Muscle layer of duodenum (tissue), 2 donors: Measurements from ENCODE around the gene APOO.
A peak's percentile ranks its signal among the peaks of the same experiment; 100 is the strongest.

Experiments used
- H3K27ac ChIP-seq: one replicate; pipeline ENCODE4 v1.7.0; 2013; ENCODE audit warnings: mild to moderate bottlenecking, low read length
- H3K27me3 ChIP-seq: one replicate; pipeline ENCODE4 v1.7.0; 2013; ENCODE audit warnings: low read depth, mild to moderate bottlenecking, control low read depth, low read length
- H3K36me3 ChIP-seq, 2 donors: one replicate each; pipeline ENCODE4 v1.7.0; 2013; ENCODE audit warnings: low read length in 2 of 2, control low read depth in 1 of 2, mild to moderate bottlenecking in 1 of 2; ENCODE audit not compliant: insufficient read depth in 2 of 2, control insufficient read depth in 1 of 2
- H3K4me1 ChIP-seq, 2 donors: one replicate each; pipeline ENCODE4 v1.7.0; 2013; ENCODE audit warnings: low read length in 2 of 2, mild to moderate bottlenecking in 2 of 2, control low read depth in 1 of 2, moderate library complexity in 1 of 2; ENCODE audit not compliant: insufficient read depth in 2 of 2, control insufficient read depth in 1 of 2
- H3K4me3 ChIP-seq, 2 donors: one replicate each; pipeline ENCODE4 v1.7.0; 2013; ENCODE audit warnings: low read length in 2 of 2, low read depth in 1 of 2, mild to moderate bottlenecking in 1 of 2
- H3K9me3 ChIP-seq, 2 donors: one replicate each; pipeline ENCODE4 v1.7.0; 2013; ENCODE audit warnings: low read length in 2 of 2, control low read depth in 1 of 2, mild to moderate bottlenecking in 1 of 2; ENCODE audit not compliant: control insufficient read depth in 1 of 2
- donor health status: healthy.

APOO gene

DNA sequence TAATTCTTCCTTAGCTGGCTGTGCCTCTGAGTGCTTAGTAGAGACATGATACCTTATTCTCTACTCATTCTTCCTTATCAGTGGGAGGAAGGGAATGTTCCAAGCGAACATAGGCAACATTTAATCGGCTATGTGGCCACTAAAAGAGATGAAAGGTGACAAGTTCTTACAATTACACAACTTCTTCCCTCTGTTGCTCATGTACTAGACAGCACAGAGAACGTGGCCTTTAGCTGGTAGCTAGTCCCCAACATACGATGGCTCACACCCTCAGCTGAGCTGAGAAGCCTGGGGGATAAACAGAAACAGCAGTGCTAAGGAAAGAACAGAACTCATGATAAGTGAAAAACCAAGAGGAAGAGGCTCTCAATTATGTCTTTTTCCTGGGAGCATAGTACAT lies 52.2 kb downstream of the APOO start:
- no peaks in the 10 kb centered on the region for H3K27me3 ChIP-seq
- no peaks in the 10 kb centered on the region for H3K4me1 ChIP-seq
- no peak overlapping the region for H3K27ac ChIP-seq
- H3K9me3 ChIP-seq = no peaks in the 10 kb centered on the region
- no peak overlapping the region for H3K4me3 ChIP-seq
- no peaks in the 10 kb centered on the region for H3K36me3 ChIP-seq

DNA sequence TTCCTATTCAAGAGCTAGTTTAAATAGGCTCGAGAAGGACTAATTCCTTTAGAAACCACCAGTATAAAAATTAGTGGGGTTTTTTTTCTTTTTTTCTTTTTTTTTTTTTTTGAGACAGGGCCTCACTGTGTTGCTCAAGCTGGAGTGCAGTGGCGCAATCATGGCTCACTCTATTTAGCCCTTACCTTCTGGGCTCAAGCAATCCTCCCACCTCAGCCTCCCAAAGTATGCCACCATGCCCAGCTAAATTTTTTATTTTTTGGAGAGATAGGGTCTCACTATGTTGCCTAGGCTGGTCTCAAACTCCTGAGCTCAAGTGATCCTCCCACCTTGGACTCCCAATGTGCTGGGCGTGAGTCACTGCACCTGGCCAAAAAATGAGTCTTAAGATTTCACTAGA lies 52.8 kb downstream of the APOO start:
- Histone ChIP-seq H3K27ac (no peak overlapping the region), H3K36me3 (no peaks in the 10 kb centered on the region), H3K27me3 (no peaks in the 10 kb centered on the region), H3K4me1 (no peaks in the 10 kb centered on the region), H3K9me3 (no peaks in the 10 kb centered on the region), H3K4me3 (no peak overlapping the region)

GRCh38 chrX:23854122-23854521 lies 53.6 kb downstream of the APOO start:
- Histone ChIP-seq H3K27me3 (no peaks in the 10 kb centered on the region), H3K27ac (no peak overlapping the region), H3K4me3 (no peak overlapping the region), H3K9me3 (no peaks in the 10 kb centered on the region), H3K36me3 (no peaks in the 10 kb centered on the region), H3K4me1 (no peaks in the 10 kb centered on the region)

DNA sequence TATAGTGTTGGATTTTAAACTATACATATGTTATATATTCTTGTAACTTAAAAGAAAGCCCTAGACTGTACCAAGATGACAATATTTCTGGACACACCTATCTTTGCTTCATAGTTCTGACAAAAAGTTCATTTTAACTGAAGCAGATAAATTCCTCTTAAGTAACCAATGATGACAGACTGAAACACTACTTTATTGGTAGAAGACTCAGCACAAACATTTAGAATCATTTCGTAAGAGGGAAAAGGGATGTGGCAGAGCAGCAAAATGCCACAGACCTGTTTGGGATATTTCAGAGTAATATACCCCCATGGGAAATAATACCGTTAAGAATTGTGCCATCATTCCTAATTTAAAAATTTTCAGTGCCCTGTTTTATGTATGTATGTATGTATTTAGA lies 56.2 kb downstream of the APOO start:
- no peaks in the 10 kb centered on the region for H3K27me3 ChIP-seq
- H3K4me3 ChIP-seq = no peak overlapping the region
- no peaks in the 10 kb centered on the region for H3K9me3 ChIP-seq
- H3K4me1 ChIP-seq = no peaks in the 10 kb centered on the region
- H3K27ac ChIP-seq = no peak overlapping the region
- H3K36me3 ChIP-seq = no peaks in the 10 kb centered on the region

GRCh38 chrX:23849241-23849640 lies 58.5 kb downstream of the APOO start:
- H3K4me3 ChIP-seq = no peak overlapping the region
- no peaks in the 10 kb centered on the region for H3K36me3 ChIP-seq
- H3K27ac ChIP-seq = no peak overlapping the region
- no peaks in the 10 kb centered on the region for H3K9me3 ChIP-seq
- no peaks in the 10 kb centered on the region for H3K27me3 ChIP-seq
- peaks cover 0 to under 1% of the 10 kb centered on the region in 2 donors for H3K4me1 ChIP-seq

GRCh38 chrX:23845351-23845817 lies 62.4 kb downstream of the APOO start:
- no peaks in the 10 kb centered on the region for H3K36me3 ChIP-seq
- H3K27ac ChIP-seq = peak overlapping the region; percentile 83
- no peaks in the 10 kb centered on the region for H3K27me3 ChIP-seq
- H3K9me3 ChIP-seq = no peaks in the 10 kb centered on the region
- peaks cover 0 to 5% of the 10 kb centered on the region in 2 donors for H3K4me1 ChIP-seq
- no peak overlapping the region for H3K4me3 ChIP-seq

GRCh38 chrX:23844502-23845138 lies 63.1 kb downstream of the APOO start:
- H3K9me3 ChIP-seq = no peaks in the 10 kb centered on the region
- H3K27ac ChIP-seq = peak overlapping the region; percentile 83
- no peaks in the 10 kb centered on the region for H3K27me3 ChIP-seq
- no peak overlapping the region for H3K4me3 ChIP-seq
- H3K4me1 ChIP-seq = peaks cover 0 to 5% of the 10 kb centered on the region in 2 donors
- H3K36me3 ChIP-seq = no peaks in the 10 kb centered on the region

- H3K4me1 ChIP-seq = peaks cover 0 to 5% of the 10 kb centered on the region in 2 donors
- no peak overlapping the region for H3K27ac ChIP-seq
Observed at GRCh38 chrX:23841847-23842522, 65.8 kb downstream of the APOO start.

GRCh38 chrX:23840674-23841073 lies 67.1 kb downstream of the APOO start:
- H3K9me3 ChIP-seq = no peaks in the 10 kb centered on the region
- H3K27ac ChIP-seq = no peak overlapping the region
- H3K36me3 ChIP-seq = no peaks in the 10 kb centered on the region
- H3K4me3 ChIP-seq = no peak overlapping the region
- H3K4me1 ChIP-seq = peaks cover 0 to 5% of the 10 kb centered on the region in 2 donors
- H3K27me3 ChIP-seq = no peaks in the 10 kb centered on the region

More at GRCh38 chrX:23841847-23842522, 65.8 kb downstream of the APOO start:
- Histone ChIP-seq H3K4me3 (no peak overlapping the region), H3K9me3 (no peaks in the 10 kb centered on the region), H3K36me3 (no peaks in the 10 kb centered on the region), H3K27me3 (no peaks in the 10 kb centered on the region)

GRCh38 chrX:23838953-23839352 lies 68.8 kb downstream of the APOO start:
- Histone ChIP-seq H3K27ac (peak overlapping the region; percentile 31), H3K4me3 (no peak overlapping the region), H3K4me1 (peaks cover 0 to 2% of the 10 kb centered on the region in 2 donors), H3K9me3 (no peaks in the 10 kb centered on the region), H3K27me3 (no peaks in the 10 kb centered on the region), H3K36me3 (no peaks in the 10 kb centered on the region)

DNA sequence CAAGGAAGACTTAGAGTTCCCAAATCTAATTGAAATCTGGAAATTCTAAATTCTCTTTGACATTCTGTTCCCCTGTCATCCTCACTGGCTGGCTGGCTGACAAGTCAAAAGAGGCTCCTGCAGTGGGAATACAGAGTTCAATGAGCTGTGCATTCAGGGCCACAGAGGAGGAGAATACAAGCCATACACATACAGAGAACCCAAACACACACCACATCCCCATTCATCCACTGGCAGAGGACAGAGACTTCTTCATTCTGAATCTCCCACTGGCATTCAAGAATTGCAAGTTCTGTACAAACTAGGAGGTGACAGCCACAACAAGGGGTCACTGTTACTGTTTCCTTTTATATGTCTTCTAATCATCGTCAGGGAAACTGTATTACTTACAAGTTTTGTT lies 75.0 kb downstream of the APOO start:
- H3K9me3 ChIP-seq = no peaks in the 10 kb centered on the region
- H3K4me3 ChIP-seq = no peak overlapping the region
- no peaks in the 10 kb centered on the region for H3K36me3 ChIP-seq
- no peaks in the 10 kb centered on the region for H3K4me1 ChIP-seq
- H3K27me3 ChIP-seq = no peaks in the 10 kb centered on the region
- no peak overlapping the region for H3K27ac ChIP-seq
